NB4 (cell line): ENCODE data around the gene SLC22A17.

Experiments used
- POLR2A ChIP-seq: IDR thresholded peaks from 2 replicates; pipeline ENCODE4 v1.6.1; 2011; ENCODE audit warnings: mild to moderate bottlenecking; ENCODE audit not compliant: insufficient read length; ENCODE audit errors: extremely low read depth
- TF ChIP-seq, protein P1 (sequence below): IDR thresholded peaks from one replicate; pipeline ENCODE4 v1.5.1; 2012; ENCODE audit warnings: low read depth, low read length
- TF ChIP-seq, protein P2 (sequence below): IDR thresholded peaks from 2 replicates; pipeline ENCODE4 v1.6.1; 2011; ENCODE audit warnings: low read depth, low read length

DNA sequence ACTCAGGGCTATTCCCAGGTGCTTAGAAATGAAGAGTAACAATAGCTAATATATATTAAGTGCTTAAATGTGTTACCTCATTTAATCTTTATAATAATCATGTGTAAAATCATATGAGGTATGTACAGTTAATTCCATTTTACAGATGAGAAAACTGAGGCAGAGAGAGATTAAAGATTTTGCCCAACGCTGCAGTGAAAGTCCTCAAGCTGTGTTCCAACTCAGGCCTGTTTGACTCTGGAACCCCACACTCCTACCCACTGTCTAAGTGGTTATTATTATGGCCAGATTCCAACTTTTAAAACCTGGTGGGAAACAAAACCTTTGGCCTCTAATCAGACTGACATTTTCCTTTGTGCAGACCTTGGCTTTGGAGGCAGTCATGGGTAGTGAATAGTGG, 34.3 kb upstream of the SLC22A17 start:
- no peak for TF ChIP-seq POLR2A
- TF ChIP-seq, protein P1, sequence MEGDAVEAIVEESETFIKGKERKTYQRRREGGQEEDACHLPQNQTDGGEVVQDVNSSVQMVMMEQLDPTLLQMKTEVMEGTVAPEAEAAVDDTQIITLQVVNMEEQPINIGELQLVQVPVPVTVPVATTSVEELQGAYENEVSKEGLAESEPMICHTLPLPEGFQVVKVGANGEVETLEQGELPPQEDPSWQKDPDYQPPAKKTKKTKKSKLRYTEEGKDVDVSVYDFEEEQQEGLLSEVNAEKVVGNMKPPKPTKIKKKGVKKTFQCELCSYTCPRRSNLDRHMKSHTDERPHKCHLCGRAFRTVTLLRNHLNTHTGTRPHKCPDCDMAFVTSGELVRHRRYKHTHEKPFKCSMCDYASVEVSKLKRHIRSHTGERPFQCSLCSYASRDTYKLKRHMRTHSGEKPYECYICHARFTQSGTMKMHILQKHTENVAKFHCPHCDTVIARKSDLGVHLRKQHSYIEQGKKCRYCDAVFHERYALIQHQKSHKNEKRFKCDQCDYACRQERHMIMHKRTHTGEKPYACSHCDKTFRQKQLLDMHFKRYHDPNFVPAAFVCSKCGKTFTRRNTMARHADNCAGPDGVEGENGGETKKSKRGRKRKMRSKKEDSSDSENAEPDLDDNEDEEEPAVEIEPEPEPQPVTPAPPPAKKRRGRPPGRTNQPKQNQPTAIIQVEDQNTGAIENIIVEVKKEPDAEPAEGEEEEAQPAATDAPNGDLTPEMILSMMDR: no peak
- TF ChIP-seq, protein P2, sequence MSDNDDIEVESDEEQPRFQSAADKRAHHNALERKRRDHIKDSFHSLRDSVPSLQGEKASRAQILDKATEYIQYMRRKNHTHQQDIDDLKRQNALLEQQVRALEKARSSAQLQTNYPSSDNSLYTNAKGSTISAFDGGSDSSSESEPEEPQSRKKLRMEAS: no peak
